GM10266 (cell line): ENCODE data around the gene TMEM106C.

Source experiments
- DNase-seq: peaks from one replicate; pipeline ENCODE4 v3.0.0; 2012; ENCODE audit errors: extremely low spot score
- TF ChIP-seq, protein P1 (sequence below): IDR thresholded peaks from 2 replicates; pipeline ENCODE4 v1.5.1; 2012; ENCODE audit warnings: mild to moderate bottlenecking, low read depth; ENCODE audit not compliant: control insufficient read depth, insufficient read depth; ENCODE audit errors: missing control alignments

Gene TMEM106C

GRCh38 chr12:48017496-48017895 is 54.1 kb downstream of the TMEM106C start:
- TF ChIP-seq, protein P1, sequence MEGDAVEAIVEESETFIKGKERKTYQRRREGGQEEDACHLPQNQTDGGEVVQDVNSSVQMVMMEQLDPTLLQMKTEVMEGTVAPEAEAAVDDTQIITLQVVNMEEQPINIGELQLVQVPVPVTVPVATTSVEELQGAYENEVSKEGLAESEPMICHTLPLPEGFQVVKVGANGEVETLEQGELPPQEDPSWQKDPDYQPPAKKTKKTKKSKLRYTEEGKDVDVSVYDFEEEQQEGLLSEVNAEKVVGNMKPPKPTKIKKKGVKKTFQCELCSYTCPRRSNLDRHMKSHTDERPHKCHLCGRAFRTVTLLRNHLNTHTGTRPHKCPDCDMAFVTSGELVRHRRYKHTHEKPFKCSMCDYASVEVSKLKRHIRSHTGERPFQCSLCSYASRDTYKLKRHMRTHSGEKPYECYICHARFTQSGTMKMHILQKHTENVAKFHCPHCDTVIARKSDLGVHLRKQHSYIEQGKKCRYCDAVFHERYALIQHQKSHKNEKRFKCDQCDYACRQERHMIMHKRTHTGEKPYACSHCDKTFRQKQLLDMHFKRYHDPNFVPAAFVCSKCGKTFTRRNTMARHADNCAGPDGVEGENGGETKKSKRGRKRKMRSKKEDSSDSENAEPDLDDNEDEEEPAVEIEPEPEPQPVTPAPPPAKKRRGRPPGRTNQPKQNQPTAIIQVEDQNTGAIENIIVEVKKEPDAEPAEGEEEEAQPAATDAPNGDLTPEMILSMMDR, result no peak
- DNase-seq, result no peak

DNA sequence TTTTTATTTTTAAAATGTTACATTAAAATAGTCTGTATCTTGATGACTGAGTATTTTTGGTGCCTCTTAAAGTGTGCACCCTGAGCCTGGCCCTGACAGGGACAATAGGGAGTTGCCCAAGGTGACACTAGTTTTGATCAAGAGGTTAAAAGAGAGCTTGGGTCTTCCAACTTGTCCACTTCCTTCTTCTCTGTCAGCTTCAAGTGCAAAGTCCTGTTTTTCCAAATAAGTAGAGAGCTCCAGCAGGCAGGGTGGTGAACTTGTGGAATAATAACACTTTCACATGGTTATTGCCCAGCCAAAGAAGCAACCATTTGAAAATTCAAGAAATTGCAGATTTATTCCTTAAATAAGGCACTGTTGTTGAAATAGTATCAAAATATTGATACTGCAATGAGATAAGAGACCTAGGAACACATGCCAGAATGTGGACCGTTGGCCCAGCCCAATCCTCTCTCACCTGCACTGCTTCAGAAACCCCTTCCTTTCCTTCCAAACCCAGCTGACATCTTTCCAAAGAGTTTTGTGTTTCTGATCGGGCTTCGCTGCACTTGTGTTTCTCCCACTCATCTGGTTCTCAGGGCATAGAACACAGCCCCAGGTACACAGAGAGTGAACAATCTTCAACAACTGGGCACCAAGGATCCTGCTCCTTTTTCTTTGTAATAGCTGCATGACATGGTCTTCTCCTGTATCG is 54.7 kb downstream of the TMEM106C start:
- TF ChIP-seq, protein P1, result no peak
- no peak for DNase-seq
